Pancreas (tissue), 10 donors: ENCODE results near the gene ARL1. TPM values are rescaled to one million over a fixed set of nuclear protein-coding genes. Genes with fewer than 3 reads are reported as not detected.

ENCODE experiments used
- ATAC-seq, 4 donors: fragments of 200-7000 bp; cut with Tn5 transposase; one replicate each; pipeline versions ENCODE4 v1.8.0 to v1.9.1; 2020; ENCODE audit warnings: mild to moderate bottlenecking in 4 of 4, moderate library complexity in 4 of 4
- DNase-seq, 6 donors: peaks; one replicate each; pipeline ENCODE4 v3.0.0-alpha.2; 2020
- FAIRE-seq: peaks from 2 replicates; lab custom pipeline; 2012; peaks lifted over from hg19 to GRCh38; lab: Jason Lieb, UNC
- H3K27ac ChIP-seq, 4 donors: fragments of 200-600 bp; sonication (generic); 1 replicate in 3 of 4; 2 replicates in 1 of 4; pipeline versions ENCODE4 v1.5.0 to v1.8.0; 2020
- H3K27me3 ChIP-seq, 4 donors: fragments of 200-600 bp; one replicate each; pipeline ENCODE4 v1.8.0; 2021
- H3K36me3 ChIP-seq, 3 donors: fragments of 200-600 bp; sonication (generic) in 1 of 3; one replicate each; pipeline versions ENCODE4 v1.5.0 to v1.8.0; 2020 to 2021
- H3K4me1 ChIP-seq, 3 donors: fragments of 200-600 bp; one replicate each; pipeline ENCODE4 v1.8.0; 2021
- H3K4me3 ChIP-seq, 4 donors: fragments of 200-600 bp; sonication (generic) in 2 of 4; one replicate each; pipeline versions ENCODE4 v1.5.0 to v1.8.0; 2020 to 2021
- H3K9me3 ChIP-seq, 4 donors: fragments of 200-600 bp; one replicate each; pipeline ENCODE4 v1.8.0; 2021
- CTCF ChIP-seq, 4 donors: fragments of 200-600 bp; sonication (generic) in 3 of 4; IDR thresholded peaks; one replicate each; pipeline versions ENCODE4 v1.5.0 to v1.8.0; 2021; ENCODE audit warnings: antibody characterized with exemption in 4 of 4
- WGBS, 2 donors: extraction: QIAGEN DNeasy Blood & Tissue Kit; methylation state at CpG; one replicate each; pipeline ENCODE4 v1.1.7; 2013; 5-methylcytosine and 5-hydroxymethylcytosine counted together
- intact Hi-C, 3 donors: fragments of 100-400 bp; cut with DNase I; formaldehyde crosslinking; loops; one replicate each; pipeline versions ENCODE4 v1.11.1 to v1.14.2; 2022
- polyA plus RNA-seq, 2 donors: library from polyadenylated mRNA; stranded (reverse); fragments of 200-250 nt; gene quantifications; one replicate each; pipeline ENCODE4 v1.2.3, GENCODE V29; 2013
- total RNA-seq, 6 donors: library from RNA; stranded (reverse); fragmentation: NEBNext Ultra II Directional in 4 of 6; extraction: Animal tissue kit (Norgen Biotek cat#: 25700) in 4 of 6; gene quantifications; one replicate each; pipeline versions ENCODE4 v1.2.1 to v1.2.4, GENCODE V29; 2021 to 2023
- donor health status: healthy with polysubstance abuse.
- donor health status: DM: no; HTN: no; CAD: no; lungs with moderate emphysema.
- donor health status: DM: no; HTN: no; CAD: no.
- donor health status: control.
- donor health status: control.
- donor health status: Bipolar disorder and iron deficiency.
- donor health status: DM: yes; HTN: yes; CAD: no.
- donor health status: DM: no; HTN: no; CAD: no.
- donor health status: DM: no; HTN: no; CAD: no.
- donor health status: DM: yes; HTN: yes; CAD: no.

The ARL1 gene
- total and polyA plus RNA-seq, 8 donors, result 16.0 to 65.8 (median 51.7) TPM

GRCh38 chr12:101343893-101344292 is 63.7 kb downstream of the ARL1 start:
- FAIRE-seq (no peak), DNase-seq (no peak), ATAC-seq (no peak)
- no peak for TF ChIP-seq CTCF (IDR thresholded peaks at IDR 0.05)
- Histone ChIP-seq H3K27ac (no peak overlapping the region), H3K4me3 (no peak overlapping the region), H3K36me3 (peaks cover 4 to 63% (median 32%) of the 10 kb centered on the region in 3 donors), H3K27me3 (no peaks in the 10 kb centered on the region), H3K9me3 (no peaks in the 10 kb centered on the region), H3K4me1 (no peaks in the 10 kb centered on the region)
- 88 to 90% methylated on average over 3 of the region's 3 CpGs for WGBS, 2 donors
- intact Hi-C loops, result no loop called here

Other genes starting within 250 kb of the ARL1 start
- gene SLC5A8, start 197.5 kb downstream of the ARL1 start, total RNA-seq, result under 1 TPM in 2 of 6 donors, not detected in 4; 0.06 to 0.09 TPM
- under 1 TPM in 1 of 2 donors, not detected in 1; 0.07 TPM for gene SLC5A8, start 197.5 kb downstream of the ARL1 start, polyA plus RNA-seq
- 1 to 10 TPM; 4.2 to 8.1 (median 7.4) TPM for gene UTP20, start 127.7 kb downstream of the ARL1 start, total RNA-seq
- 1 to 10 TPM; 1.3 to 2.0 TPM for gene UTP20, start 127.7 kb downstream of the ARL1 start, polyA plus RNA-seq
- not detected for gene SPIC, start 67.6 kb upstream of the ARL1 start, total RNA-seq
- gene SPIC, start 67.6 kb upstream of the ARL1 start, polyA plus RNA-seq, result not detected
- gene MYBPC1, start 187.2 kb upstream of the ARL1 start, total RNA-seq, result 10 to 100 TPM in 1 of 6 donors, under 1 TPM in 3, not detected in 2; 0.12 to 13.6 (median 0.36) TPM
- under 1 TPM; 0.08 to 0.59 TPM for gene MYBPC1, start 187.2 kb upstream of the ARL1 start, polyA plus RNA-seq